Heart left ventricle (tissue), 16 donors: Measurements from ENCODE around the gene USP47. TPM values are rescaled to one million over a fixed set of nuclear protein-coding genes. Genes with fewer than 3 reads are reported as not detected.

ENCODE experiments used
- ATAC-seq, 4 donors: fragments of 200-7000 bp; cut with Tn5 transposase; one replicate each; pipeline ENCODE4 v1.9.1; 2020 to 2022; ENCODE audit warnings: moderate library complexity in 4 of 4, mild to moderate bottlenecking in 3 of 4, moderate number of reproducible peaks in 1 of 4
- DNase-seq, 5 donors: peaks; one replicate each; pipeline ENCODE4 v3.0.0-alpha.2; 2020
- H3K27ac ChIP-seq, 12 donors: fragments of 200-600 bp; sonication (generic) in 4 of 12; one replicate each; pipeline versions ENCODE4 v1.5.0 to v1.8.0; 2016 to 2022; ENCODE audit warnings: mild to moderate bottlenecking in 2 of 12
- H3K27me3 ChIP-seq, 9 donors: fragments of 200-600 bp; sonication (generic) in 2 of 9; one replicate each; pipeline versions ENCODE4 v1.5.1 to v1.8.0; 2016 to 2022; ENCODE audit warnings: mild to moderate bottlenecking in 3 of 9
- H3K36me3 ChIP-seq, 9 donors: fragments of 200-600 bp; sonication (generic) in 2 of 9; one replicate each; pipeline versions ENCODE4 v1.5.0 to v1.8.0; 2018 to 2022; ENCODE audit warnings: mild to moderate bottlenecking in 2 of 9
- H3K4me1 ChIP-seq, 12 donors: fragments of 200-600 bp; sonication (generic) in 4 of 12; one replicate each; pipeline versions ENCODE4 v1.5.0 to v1.8.0; 2016 to 2022; ENCODE audit warnings: mild to moderate bottlenecking in 3 of 12
- H3K4me3 ChIP-seq, 12 donors: fragments of 200-600 bp; sonication (generic) in 4 of 12; one replicate each; pipeline versions ENCODE4 v1.5.0 to v1.8.0; 2017 to 2022; ENCODE audit warnings: mild to moderate bottlenecking in 9 of 12, moderate library complexity in 4 of 12
- H3K9me3 ChIP-seq, 12 donors: fragments of 200-600 bp; sonication (generic) in 4 of 12; one replicate each; pipeline versions ENCODE4 v1.5.0 to v1.8.0; 2016 to 2022; ENCODE audit warnings: mild to moderate bottlenecking in 1 of 12
- CTCF ChIP-seq, 12 donors: fragments of 200-600 bp; sonication (generic) in 4 of 12; IDR thresholded peaks; one replicate each; pipeline versions ENCODE4 v1.5.0 to v1.8.0; 2018 to 2022; ENCODE audit warnings: antibody characterized with exemption in 12 of 12, mild to moderate bottlenecking in 5 of 12
- POLR2A ChIP-seq, 2 donors: fragments of 450-650 bp; IDR thresholded peaks; one replicate each; pipeline ENCODE4 v1.6.1; 2017; ENCODE audit warnings: antibody characterized with exemption in 2 of 2, mild to moderate bottlenecking in 2 of 2, moderate library complexity in 2 of 2
- WGBS, 4 donors: extraction: QIAGEN DNeasy Blood & Tissue Kit in 2 of 4; methylation state at CpG; one replicate each; pipeline versions ENCODE4 v1.1.5 to v1.1.7; 2013 to 2018; 5-methylcytosine and 5-hydroxymethylcytosine counted together
- intact Hi-C, 10 donors: fragments of 100-400 bp; cut with DNase I; formaldehyde crosslinking; loops; one replicate each; pipeline versions ENCODE4 v1.11.1 to v1.14.2; 2022
- polyA plus RNA-seq, 2 donors: library from polyadenylated mRNA; stranded (reverse); fragments of 200-250 nt; gene quantifications; one replicate each; pipeline ENCODE4 v1.2.3, GENCODE V29; 2013
- total RNA-seq, 9 donors: library from RNA; depleted of rRNA in 2 of 9; stranded (reverse); fragments of >200 nt in 2 of 9; fragmentation: NEBNext Ultra II Directional in 3 of 9; extraction: Animal tissue kit (Norgen Biotek cat#: 25700) in 3 of 9; gene quantifications; one replicate each; pipeline versions ENCODE4 v1.1.0 to v1.2.4, GENCODE V29; 2016 to 2023
- donor health status: ischemic (EF 13 %, LVEDD 7.1; RV severe dilation, severe dysfunction).
- donor health status: healthy with polysubstance abuse.
- donor health status: DM: no; HTN: yes; CAD: no.
- donor health status: DM: no; HTN: no; CAD: no.
- donor health status: ischemic (EF 25% LVEDD 6.9; RV normal size, moderate dysfunction).
- donor health status: ischemic (EF 25% LVEDD 5.7; RV mildly dilated, moderate dysfunction).
- donor health status: healthy.
- donor health status: DM: yes; HTN: yes; CAD: no.
- donor health status: ischemic (EF 35%, LVEDD 5.7; RV mildly dilated, moderate dysfunction).
- donor health status: nonischemic (EF 11% LVEDD 7.7; RV severe dilation, severe dysfunction).
- donor health status: DM: yes; HTN: yes; CAD: no.
- donor health status: PGD.
- donor health status: ischemic (EF 29% LVEDD 5.4; RV normal size, mild dysfunction).
- donor health status: nonischemic (EF 23%, LVEDD 6.1; RV moderate dilation, normal function).

The USP47 gene
- total and polyA plus RNA-seq, 11 donors = 26.2 to 89.6 (median 54.3) TPM

GRCh38 chr11:11993839-11994238 lies 152.1 kb downstream of the USP47 start:
- Histone ChIP-seq H3K4me3 (no peak overlapping the region), H3K36me3 (peaks cover 0 to 44% (median 28%) of the 10 kb centered on the region in 9 donors), H3K4me1 (peaks cover 0 to 48% (median 26%) of the 10 kb centered on the region in 12 donors), H3K9me3 (no peaks in the 10 kb centered on the region), H3K27ac (peak overlapping the region; percentile 55 to 84 (median 76)), H3K27me3 (no peaks in the 10 kb centered on the region)
- DNase-seq = peak in 3 of 5 donors; percentile 51 to 81 (median 69)
- no peak for TF ChIP-seq CTCF (IDR thresholded peaks at IDR 0.05)
- no peak for TF ChIP-seq POLR2A (IDR thresholded peaks at IDR 0.05)
- WGBS, 4 donors = 43 to 57% (median 51%) methylated on average over 8 of the region's 8 CpGs
- intact Hi-C loops = loop anchor here in 2 of 10 donors (2.0 kb wide), 1 partner anchor 21 kb away; no protein-coding TSS in a partner anchor
- peak; percentile 80 to 91 (median 86) for ATAC-seq

- H3K9me3 ChIP-seq = no peaks in the 10 kb centered on the region
- H3K27me3 ChIP-seq = no peaks in the 10 kb centered on the region
- H3K27ac ChIP-seq = no peak overlapping the region
- ATAC-seq (no peak), DNase-seq (no peak)
- H3K36me3 ChIP-seq = peaks cover 0 to 61% (median 43%) of the 10 kb centered on the region in 9 donors
- no peak for TF ChIP-seq CTCF (IDR thresholded peaks at IDR 0.05)
- no peak for TF ChIP-seq POLR2A (IDR thresholded peaks at IDR 0.05)
- intact Hi-C loops = no loop called here
- 94 to 95% (median 94%) methylated on average over 6 of the region's 6 CpGs for WGBS, 4 donors
- peaks cover 0 to 31% (median 18%) of the 10 kb centered on the region in 12 donors for H3K4me1 ChIP-seq
- no peak overlapping the region for H3K4me3 ChIP-seq
Measured at GRCh38 chr11:11995601-11996000, 153.8 kb downstream of the USP47 start.

GRCh38 chr11:11996321-11997048 lies 154.7 kb downstream of the USP47 start:
- TF ChIP-seq CTCF (IDR thresholded peaks at IDR 0.05) = no peak
- no peak for TF ChIP-seq POLR2A (IDR thresholded peaks at IDR 0.05)
- 85 to 88% (median 87%) methylated on average over 11 of the region's 11 CpGs for WGBS, 4 donors
- no peak for DNase-seq
- Histone ChIP-seq H3K4me1 (peaks cover 0 to 28% (median 17%) of the 10 kb centered on the region in 12 donors), H3K9me3 (no peaks in the 10 kb centered on the region), H3K4me3 (no peak overlapping the region), H3K27me3 (no peaks in the 10 kb centered on the region), H3K27ac (no peak overlapping the region), H3K36me3 (peaks cover 0 to 70% (median 52%) of the 10 kb centered on the region in 9 donors)
- intact Hi-C loops = no loop called here
- ATAC-seq = no peak

GRCh38 chr11:11997049-11997322 lies 155.2 kb downstream of the USP47 start:
- TF ChIP-seq POLR2A (IDR thresholded peaks at IDR 0.05) (no peak), CTCF (IDR thresholded peaks at IDR 0.05) (no peak)
- no peak for ATAC-seq

More at GRCh38 chr11:11997049-11997322, 155.2 kb downstream of the USP47 start:
- Histone ChIP-seq H3K27ac (no peak overlapping the region), H3K4me3 (no peak overlapping the region), H3K27me3 (no peaks in the 10 kb centered on the region), H3K4me1 (peaks cover 0 to 24% (median 15%) of the 10 kb centered on the region in 12 donors), H3K9me3 (no peaks in the 10 kb centered on the region), H3K36me3 (peaks cover 0 to 75% (median 55%) of the 10 kb centered on the region in 9 donors)
- intact Hi-C loops = no loop called here
- WGBS, 4 donors = 81 to 83% (median 82%) methylated on average over 3 of the region's 3 CpGs
- DNase-seq = no peak
